GM21737 (cell line): ENCODE data around the gene CCDC69.
A peak's percentile ranks its signal among the peaks of the same experiment; 100 is the strongest.

Experiments used
- ATAC-seq: cut with Tn5 transposase; IDR thresholded peaks from one replicate; pipeline ENCODE4 v1.9.1; 2021; ENCODE audit warnings: mild to moderate bottlenecking, moderate library complexity; ENCODE audit not compliant: unreplicated experiment

The CCDC69 gene

DNA sequence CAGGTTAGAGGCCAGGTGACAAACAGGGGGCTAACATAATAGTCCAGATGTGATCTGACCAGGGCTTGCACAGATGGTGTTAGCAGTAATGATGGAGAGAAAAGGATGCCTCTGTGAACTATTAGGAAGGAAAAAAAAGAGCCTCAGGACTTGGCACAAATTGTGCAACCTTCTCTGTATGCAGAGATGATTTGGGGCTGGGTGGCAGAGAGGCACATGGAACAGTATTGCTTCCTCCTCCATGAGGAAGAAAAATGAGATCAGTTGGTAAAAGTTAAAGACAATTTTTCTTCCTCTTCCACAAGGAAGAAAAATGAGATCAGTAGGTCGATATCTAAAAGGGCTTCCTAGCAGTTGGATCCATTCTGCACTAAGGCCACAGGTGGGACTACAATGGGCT lies 52.4 kb downstream of the CCDC69 start:
- ATAC-seq = no peak

DNA sequence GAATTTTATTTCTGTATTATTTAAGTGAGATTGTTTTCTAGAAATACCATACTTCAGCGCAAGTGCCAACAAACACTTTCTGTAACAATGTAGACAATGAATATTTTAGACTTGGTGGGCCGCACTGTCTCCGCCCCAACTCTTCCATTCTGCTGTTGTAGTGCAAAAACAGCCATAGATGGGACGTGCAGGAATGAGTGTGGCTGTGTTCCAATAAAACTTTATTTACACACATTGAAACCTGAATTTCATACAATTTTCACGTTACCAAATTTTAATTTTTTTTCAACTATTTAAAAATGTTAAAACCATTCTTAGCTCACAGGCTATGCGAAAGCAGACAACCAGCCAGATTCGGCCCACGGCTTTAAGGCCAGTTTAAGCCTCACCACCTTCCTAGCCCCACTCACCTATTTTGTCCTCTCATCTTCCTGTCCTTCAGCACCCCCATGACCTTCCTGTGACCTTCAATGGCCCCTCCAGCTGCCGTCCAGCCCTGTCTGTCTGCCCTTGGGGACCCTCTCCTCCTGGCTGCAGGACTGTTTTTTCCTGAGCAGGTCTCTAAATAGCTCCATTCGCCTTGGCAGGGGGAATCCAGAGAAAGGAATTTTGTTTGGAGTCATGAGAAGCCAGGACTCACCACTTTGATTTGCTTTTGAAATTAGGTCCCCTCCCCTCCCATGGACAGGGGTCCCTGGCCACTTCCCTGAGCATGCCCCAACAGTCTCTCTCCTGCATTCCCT lies 55.1 kb downstream of the CCDC69 start:
- ATAC-seq = no peak

DNA sequence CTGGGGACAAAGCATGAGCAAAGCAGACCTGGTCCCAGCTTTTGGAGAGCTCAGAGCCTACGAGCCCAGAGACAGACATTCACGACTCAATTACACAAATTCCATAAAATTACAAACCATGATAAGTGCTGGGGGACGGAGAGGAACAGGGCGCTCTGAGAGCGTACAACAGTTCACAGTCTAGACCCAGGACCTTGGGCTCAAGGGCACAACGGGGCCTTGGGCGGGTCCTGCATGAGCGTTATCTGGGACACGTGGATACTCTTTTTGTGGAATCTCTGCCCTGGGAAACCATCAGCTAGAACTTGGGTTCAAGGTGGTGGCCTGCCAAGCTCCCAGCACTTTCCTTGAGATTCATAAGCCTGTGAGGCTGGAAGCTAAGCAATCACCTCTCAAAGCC lies 56.9 kb downstream of the CCDC69 start:
- ATAC-seq = no peak

DNA sequence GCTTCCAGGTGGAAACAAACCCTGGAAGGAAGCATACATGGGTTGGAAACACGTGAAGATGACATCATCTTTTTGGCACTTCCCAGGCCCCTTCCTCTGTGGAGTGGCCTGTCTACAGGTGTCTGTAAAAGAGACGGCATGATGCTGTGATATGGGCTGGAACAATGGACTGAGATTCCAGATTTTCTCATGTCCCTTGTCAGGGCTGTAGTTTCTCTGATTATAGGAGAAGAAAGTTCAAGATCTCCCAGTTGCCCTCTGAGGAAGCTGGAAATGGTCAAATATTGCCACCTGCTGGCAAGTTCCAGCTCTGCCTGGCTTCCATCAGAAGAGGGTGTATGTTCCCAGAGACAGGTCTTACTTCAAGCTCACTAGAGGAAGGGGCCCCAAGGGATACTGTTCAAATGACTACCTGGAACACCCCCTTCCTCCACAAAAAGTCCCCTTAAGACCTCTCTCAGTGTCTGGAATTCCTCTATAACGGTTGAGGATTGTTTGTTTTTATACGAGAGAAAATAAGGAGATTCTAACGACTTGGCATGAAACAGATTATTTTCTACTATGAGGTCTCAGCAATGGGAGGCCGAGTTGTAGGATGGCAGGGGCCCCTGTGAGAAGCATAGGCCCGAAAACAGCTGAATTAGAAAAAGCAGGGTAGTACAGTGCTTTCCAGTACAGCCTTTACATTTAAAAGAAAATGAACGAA lies 59.1 kb downstream of the CCDC69 start:
- ATAC-seq = peak; percentile 90

DNA sequence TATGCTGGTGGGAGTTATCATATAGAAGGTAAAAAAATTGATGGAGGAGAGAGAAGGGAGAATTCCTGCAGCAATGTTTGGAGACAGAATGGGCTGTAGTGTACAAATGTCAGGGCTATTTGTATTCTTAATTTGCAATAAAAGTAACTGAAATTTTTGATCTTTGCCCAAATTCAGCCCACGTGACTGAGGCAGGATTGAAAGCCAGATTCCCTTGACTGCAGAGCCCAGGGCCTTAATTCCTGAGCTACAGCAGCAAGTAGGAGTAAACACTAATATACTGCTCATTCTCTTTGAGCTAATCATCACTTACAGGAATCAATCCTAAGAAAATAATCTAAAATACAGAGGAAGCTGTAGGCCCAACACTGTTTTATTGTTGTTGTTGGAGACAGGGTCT lies 61.1 kb downstream of the CCDC69 start:
- no peak for ATAC-seq

DNA sequence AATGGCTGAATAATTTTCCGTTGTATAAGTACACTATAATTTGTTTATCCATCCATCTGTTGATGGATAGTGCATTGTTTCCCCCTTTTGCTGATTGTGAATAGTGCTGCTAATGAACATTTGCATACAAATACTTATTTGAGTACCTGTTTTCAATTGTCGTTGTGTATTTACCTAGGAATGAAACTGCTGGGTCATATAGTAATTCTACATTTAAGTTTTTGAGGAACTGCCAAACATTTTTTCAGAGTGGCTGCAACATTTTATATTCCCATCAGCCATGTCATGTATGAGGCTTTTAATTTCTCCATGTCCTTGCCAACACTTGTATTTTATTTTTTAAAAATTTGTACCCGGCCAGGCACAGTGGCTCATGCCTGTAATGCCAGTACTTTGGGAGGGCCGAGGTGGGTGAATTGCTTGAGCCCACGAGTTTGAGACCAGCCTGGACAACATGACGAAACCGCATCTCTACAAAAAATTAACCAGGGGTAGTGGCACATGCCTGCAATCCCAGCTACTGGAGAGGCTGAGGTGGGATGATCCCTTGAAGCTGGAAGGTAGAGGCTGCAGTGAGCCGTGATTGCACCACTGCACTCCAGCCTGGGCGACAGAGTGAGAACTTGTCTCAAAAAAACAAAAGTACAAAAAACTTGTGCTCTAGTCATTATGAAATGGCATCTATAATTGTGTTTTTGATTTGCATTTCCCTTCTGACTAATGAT lies 64.1 kb downstream of the CCDC69 start:
- no peak for ATAC-seq

DNA sequence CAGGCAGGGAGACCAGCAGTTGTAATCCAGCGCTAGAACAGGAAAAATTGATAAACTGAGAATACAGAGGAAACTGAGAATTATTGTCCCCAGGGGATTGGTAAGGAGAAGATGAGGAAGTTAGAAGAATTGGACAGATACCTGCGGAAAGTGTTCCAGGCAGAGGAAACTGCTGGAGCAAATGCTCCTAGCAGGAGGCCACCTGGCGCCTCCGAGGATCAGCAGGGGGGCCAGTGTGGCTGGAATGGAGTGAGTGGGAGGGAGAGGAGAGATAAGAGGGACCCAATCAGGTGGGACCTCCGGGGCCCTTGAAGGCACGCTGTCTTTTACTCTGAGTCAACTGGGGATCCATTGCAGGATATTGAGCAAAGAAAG lies 65.6 kb downstream of the CCDC69 start:
- no peak for ATAC-seq

DNA sequence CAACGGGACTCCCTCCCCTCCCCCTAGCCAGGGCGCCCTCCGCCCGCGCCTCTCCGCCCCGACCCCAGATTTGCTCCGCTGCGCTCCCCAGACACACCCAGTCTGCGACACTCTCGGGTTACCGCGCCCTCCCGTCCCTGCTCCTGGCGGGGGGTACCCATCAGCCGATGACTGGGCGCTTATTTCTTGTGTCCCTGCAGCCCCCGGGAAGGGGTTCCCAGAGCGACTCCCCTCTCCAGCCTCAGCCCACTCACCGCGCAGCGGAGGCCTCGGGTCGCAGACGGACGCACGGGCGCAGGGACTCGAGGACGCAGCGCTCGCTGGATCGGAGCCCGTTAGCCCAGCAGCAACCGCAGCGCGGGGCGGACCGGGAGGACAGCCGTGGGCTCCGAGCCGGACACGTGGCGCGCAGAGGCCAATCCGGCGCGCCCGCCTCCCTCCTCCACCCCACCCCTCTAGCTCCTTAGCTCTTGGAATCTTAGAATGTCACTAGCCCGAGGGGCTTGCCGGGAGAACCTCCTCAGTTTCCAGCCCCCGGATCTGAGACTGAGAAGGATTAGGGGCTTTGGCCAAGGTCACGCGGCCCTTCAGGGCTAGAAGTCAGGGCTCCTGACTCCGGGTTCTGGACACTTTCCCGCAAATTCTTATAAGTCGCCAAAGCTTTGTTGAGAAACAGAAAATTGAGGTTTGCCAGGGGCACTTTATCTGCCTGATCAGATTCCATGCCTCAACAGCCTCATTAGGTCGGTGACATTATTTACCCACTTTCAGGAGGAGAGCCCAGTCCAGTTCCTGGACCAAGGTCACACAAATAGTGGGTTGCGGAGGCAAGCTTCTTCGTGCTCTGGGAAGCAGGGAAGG lies 66.2 kb downstream of the CCDC69 start, which contains the start of gene ANXA6:
TSS of gene ANXA6 (minus strand) at position 354 of the 861 bp plus-strand sequence. CDS start 9,878 bp downstream, outside the sequence.
- ATAC-seq = peak; percentile 53

DNA sequence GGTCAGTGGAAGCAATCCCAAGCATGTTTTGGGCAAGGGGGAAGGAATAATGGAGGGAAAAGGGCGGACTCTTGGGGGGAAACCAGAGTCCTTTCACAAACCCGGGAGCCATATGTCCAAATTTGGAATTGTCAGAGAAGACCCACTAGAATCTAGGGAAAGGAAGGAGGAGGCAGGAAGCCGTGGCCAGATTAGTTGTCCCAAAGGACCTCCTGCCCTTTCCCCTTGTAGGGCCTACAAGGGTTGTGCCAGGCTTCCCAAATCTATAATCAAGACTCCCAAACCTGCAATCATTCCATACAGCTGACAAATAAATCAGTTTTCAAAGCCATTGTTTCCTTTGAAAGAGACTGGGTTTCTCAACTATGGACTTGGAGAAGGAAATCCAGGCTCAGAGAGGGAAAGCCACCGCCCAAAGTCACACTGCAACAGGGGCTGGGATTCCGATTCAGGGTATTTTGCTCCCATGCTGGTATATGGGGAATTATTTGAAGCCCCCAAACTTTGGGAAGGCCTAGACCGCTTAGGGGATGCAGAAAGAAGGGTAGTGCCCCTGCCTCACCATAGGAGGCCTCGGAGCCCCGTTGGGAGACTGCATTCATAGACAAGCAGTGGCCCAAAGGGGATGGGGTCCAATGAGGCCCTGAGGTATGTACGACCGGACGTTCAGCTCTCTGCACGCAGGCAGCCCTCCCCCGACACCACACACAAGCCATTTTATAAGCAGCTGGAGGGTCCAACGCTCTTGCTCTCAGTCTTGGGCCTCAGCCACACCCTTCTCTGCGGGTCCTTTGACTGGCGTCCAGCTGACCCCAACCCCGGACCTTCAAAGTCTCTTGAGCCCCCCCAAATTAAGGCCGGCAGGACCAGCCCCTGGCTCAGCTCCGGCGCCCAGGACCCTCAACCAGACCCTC lies 67.1 kb downstream of the CCDC69 start:
- no peak for ATAC-seq

DNA sequence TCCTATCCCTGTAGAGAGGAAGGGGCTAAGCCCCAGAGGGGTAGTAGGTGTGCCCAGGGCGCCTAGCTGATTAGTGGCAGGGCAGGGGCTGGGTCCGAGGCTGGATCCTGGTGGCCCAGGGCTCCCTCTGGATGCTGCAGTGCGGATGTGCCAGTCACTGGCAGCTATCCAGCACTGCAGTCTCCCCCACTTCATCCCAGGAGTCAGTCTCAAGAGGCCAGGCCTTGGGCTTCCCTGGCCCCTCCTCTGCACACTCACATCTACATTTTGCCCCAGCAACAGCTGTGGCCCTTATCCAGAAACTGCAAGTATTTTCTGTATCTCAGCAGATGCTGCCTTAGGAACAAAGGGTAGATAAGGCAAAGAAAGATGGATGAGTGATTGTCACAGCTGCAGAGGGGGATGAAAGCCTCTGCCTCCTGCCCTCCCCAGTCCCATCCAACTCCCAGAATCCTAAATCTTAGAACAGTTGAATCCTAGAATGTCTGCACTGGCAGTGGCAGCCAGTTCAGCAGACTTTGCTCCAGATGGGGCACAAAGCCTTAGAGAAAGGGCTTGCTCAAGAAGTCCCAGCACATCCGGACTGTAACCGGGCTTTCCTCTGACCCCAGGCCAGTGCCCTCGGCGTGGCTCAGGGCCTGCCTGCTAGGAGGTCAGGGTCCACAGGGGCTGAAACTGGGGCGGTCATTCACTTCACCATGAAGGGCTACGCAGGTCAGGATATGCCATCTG lies 68.0 kb downstream of the CCDC69 start:
- no peak for ATAC-seq

DNA sequence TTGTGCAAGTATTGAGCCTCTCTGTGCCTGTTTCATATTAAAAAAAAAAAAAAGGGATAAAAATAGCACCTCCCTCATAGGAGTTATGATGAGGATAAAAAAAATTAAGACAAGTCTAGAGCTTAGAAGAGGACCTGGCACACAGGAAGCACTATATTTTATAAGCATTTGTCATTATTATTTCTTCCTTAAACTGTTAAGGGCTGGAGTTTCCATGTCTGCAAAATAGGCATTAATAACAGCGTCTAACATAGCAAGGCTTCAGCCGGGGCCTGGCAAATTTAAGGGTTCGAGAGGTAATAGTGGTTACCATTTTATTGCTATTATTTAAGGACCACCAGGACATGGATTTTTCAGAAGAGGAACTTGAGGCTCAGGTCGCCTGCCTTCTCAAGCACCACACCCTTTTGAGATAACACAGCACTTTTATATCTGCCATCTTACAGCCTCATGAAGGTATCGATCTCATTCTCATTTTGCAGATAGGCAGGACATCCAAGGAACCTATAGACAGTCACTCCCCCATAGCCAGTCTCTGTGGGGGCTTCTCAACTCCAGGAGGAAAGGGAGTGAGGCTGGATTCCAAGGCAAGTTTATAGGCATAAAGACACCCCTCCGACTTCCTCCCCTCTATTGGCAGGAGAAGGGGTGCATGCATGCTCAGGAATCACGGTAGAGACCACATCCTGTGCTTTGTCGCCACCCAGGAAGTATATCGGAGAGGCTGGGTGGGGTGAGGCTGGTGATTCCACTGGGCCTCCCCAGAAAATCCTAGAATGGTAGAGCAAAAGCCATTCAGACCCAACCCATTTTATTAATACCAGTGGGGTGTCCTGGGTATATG lies 68.7 kb downstream of the CCDC69 start:
- ATAC-seq = peak; percentile 29

DNA sequence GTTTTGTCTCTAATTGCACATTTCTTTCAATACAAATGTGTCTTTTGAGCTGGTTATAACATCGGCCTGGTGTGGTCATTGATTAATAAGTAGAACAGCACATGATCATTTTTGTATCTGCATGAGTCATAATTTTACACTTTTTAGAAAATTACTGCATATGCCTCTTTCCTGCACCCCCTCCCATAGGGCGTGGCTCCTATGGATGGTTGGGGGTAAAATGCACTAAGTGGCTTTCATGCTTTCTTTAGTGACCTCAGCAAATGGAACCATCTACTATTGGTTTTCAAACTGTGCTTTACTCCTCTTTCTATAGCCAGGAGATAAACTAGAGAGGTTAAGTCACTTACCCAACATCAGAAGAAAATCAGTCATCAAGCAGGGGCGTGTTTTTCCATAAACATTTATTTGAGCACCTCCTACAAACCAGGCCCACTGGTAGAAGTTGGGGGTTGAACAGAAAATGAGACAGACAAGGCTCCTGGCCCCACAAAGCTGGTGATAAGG lies 70.1 kb downstream of the CCDC69 start:
- ATAC-seq = no peak

DNA sequence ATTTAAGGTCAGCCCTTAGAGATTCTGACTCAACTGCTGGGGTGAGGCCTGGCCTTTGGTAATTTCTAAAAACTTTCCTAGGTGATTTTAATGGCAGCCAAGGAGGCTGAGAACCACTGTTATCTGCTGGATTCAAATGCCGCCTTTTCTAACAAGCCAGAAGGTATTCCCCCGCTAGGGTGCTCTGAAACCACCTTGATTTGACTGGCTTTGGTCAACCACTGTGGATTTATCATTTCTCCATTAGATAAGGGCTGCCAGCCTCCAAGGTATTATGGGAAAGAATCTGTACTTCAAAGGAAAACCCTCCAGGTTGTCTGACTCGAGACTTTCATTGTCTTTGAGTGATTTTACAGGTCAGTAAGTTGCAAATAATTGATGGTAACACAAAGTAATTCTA lies 70.6 kb downstream of the CCDC69 start:
- ATAC-seq = no peak

DNA sequence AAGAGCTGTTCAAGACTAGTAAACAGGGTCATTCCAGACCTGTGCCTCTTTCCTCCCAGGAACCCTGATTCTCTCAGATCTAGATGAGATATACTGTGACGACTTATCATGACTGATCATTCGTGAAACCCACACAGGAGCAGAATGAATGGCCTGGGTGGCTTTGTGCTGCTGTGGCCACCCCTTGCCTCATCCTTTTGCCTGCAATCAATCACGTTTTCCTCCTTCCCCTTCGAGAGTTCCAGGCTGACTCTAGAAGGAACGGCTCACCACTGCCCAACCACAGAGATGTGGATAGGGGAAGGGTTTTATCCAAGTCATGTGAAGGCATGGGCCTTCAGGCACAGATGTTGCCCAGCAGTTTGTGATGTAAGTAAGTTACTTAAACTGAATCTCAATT lies 72.1 kb downstream of the CCDC69 start:
- no peak for ATAC-seq

DNA sequence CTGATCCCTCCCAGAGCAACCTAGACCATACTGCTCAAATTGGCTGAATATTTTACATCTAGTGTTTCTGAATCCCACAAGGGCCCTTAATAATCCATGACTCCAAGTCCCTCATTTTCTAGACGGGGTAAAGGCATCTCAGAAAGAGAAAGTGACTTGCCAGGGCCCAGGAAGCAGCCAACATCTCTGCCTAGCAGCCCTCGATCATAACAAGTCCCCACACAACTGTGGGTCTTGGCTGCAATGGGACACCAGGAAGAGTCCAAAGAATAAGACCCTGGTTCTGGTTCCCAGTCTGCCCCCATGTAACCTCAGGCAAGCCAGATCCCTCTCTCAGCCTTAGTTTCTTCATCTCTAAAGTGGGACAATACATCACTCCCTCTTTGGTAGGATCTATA lies 72.6 kb downstream of the CCDC69 start:
- ATAC-seq = no peak

DNA sequence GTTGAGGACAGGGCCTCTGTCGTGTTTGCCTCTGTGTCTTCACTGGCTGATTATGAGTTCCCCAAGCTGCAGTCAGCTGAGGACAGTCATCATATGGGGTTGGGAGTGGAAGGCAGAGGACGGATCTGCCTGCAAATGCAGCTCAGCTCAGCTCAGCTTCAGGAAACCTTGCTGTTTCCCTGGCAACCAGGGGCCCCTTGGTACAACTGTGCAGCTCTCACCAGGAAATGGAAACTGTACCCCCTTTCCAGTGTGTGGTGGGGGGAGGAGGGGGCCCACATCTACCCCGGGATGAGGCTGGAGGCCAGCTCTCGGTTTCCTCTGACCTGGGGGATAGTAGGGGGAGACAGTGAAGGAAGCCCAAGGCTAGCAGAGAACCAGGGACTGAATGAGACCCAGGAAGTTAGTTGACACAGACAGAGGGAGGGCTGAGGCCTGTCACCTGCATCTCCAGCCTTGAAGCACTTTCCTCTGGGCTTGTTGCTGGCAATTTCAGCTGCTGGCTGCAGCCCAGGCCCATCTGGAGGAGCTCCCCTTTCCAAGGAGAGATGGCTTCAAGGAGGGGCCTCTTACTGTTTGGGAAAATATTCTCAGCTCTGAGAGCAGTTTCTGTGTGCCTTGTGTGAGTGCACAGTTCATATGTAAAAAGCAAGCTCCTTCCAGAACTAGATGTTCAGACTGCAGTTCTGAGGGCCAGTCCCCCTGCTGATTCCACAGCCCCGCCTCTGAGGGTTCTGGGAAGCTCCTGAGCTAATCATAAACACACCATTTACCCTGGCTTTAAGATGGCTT lies 73.2 kb downstream of the CCDC69 start:
- peak; percentile 53 for ATAC-seq

DNA sequence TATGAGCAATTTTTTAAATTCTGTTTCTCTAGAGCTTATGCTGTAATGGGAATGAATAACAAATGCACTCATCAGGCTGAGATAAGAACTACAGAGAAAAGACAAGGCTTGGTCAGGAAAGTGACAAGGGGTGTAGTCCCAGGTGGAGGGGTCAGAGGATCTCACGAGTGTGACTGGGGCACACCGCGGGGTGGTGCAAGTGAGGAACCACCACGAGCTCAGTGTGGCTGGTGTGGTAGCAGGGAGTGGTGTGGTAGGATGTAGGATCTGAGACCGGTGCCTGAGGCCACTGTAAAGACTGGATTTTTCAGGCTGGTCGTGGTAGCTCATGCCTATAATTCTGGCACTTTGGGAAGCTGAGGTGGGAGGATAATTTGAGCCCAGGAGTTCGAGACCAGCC lies 75.3 kb downstream of the CCDC69 start:
- ATAC-seq = no peak
